ENCODE results near the gene HIP1.
A peak's percentile ranks its signal among the peaks of the same experiment; 100 is the strongest.

HIP1 gene

GRCh38 chr7:75758491-75758890 lies 19.8 kb upstream of the HIP1 start:
- no peaks in the 10 kb centered on the region for H3K9me3 ChIP-seq (ENCODE audit: low read length)
- no peaks in the 10 kb centered on the region for H3K36me3 ChIP-seq (ENCODE audit: insufficient read depth, low read length)
- H2AFZ ChIP-seq (ENCODE audit: low read depth, low read length) = no peak overlapping the region
- no peaks in the 10 kb centered on the region for H3K27me3 ChIP-seq (ENCODE audit: insufficient read depth, low read length)
- H3K4me3 ChIP-seq (ENCODE audit: low read length) = no peak overlapping the region
- peaks cover 4% of the 10 kb centered on the region for H3K4me1 ChIP-seq (ENCODE audit: insufficient read depth, low read length)

- no peaks in the 10 kb centered on the region for H3K27me3 ChIP-seq (ENCODE audit: insufficient read depth, low read length)
- H2AFZ ChIP-seq (ENCODE audit: low read depth, low read length) = no peak overlapping the region
- H3K4me1 ChIP-seq (ENCODE audit: insufficient read depth, low read length) = peaks cover 4% of the 10 kb centered on the region
- H3K4me3 ChIP-seq (ENCODE audit: low read length) = no peak overlapping the region
- H3K36me3 ChIP-seq (ENCODE audit: insufficient read depth, low read length) = no peaks in the 10 kb centered on the region
- no peaks in the 10 kb centered on the region for H3K9me3 ChIP-seq (ENCODE audit: low read length)
These were observed 19.1 kb upstream of the HIP1 start for GRCh38 chr7:75757860-75758259.

- Histone ChIP-seq H2AFZ (ENCODE audit: low read depth, low read length) (no peak overlapping the region), H3K9me3 (ENCODE audit: low read length) (no peaks in the 10 kb centered on the region), H3K36me3 (ENCODE audit: insufficient read depth, low read length) (no peaks in the 10 kb centered on the region), H3K27me3 (ENCODE audit: insufficient read depth, low read length) (no peaks in the 10 kb centered on the region), H3K4me1 (ENCODE audit: insufficient read depth, low read length) (peaks cover 2% of the 10 kb centered on the region), H3K4me3 (ENCODE audit: low read length) (no peak overlapping the region)
These were observed 18.4 kb upstream of the HIP1 start for GRCh38 chr7:75756991-75757676.

DNA sequence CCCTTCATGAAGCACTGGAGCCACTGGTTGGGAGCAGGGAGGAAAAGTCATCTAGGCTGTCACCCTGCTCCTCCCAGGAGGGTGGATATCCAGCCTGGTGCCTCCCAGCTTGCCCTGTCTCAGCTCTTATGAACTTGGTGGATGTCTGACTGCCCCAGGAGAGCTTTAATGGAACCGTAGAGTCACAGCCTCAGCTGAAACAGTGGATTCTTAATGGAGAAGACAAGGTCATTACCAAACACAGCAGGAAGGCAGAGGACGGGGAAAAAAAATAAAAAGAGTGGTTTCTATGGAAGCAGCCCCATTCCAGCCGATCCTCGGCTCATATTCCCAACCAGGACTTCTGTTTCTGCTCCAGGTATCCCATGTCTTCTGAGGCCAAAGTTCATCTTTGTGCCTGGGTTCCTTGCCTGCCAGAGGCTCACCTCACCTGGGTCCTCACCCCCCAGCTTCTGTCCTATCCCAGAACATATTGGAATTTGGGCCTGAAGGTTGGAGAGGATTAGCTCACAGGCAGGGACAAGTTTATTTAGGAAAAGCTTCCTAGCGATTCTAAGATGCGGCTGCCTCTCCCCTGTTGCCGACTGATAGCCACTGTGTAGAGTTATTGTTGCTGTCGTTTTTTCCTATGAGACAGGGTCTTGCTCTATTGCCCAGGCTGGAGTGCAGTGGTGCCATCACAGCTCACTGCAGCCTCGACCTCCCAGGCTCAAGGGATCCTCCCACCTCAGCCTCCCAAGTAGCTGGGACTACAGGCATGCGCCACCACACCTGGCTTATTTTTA lies 17.7 kb upstream of the HIP1 start:
- Histone ChIP-seq H2AFZ (ENCODE audit: low read depth, low read length) (no peak overlapping the region), H3K4me1 (ENCODE audit: insufficient read depth, low read length) (peaks cover 2% of the 10 kb centered on the region), H3K27me3 (ENCODE audit: insufficient read depth, low read length) (no peaks in the 10 kb centered on the region), H3K4me3 (ENCODE audit: low read length) (no peak overlapping the region), H3K36me3 (ENCODE audit: insufficient read depth, low read length) (no peaks in the 10 kb centered on the region), H3K9me3 (ENCODE audit: low read length) (no peaks in the 10 kb centered on the region)

DNA sequence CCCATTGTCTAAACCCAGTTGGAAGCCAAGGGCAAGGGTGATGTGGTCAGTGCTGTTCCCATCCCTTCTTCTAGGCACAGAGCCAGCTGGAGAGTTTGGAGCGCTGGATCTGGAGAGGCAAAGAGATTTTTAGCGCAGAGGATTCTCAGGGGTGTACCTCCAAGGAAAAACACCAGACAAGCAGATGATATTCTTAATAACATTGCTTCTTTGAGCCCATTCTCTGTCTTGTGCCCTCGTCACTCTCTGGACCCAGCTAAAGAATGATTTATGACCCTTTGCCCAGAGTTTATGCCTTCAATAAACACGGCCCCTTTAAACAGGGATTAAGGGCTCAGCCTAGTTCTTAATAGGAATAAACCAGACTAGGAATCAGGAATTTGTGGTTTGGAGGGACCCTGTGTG lies 4.7 kb upstream of the HIP1 start:
- no peak overlapping the region for H2AFZ ChIP-seq (ENCODE audit: low read depth, low read length)
- H3K4me3 ChIP-seq (ENCODE audit: low read length) = no peak overlapping the region
- H3K9me3 ChIP-seq (ENCODE audit: low read length) = no peaks in the 10 kb centered on the region
- H3K4me1 ChIP-seq (ENCODE audit: insufficient read depth, low read length) = peaks cover 8% of the 10 kb centered on the region
- H3K27me3 ChIP-seq (ENCODE audit: insufficient read depth, low read length) = no peaks in the 10 kb centered on the region
- H3K36me3 ChIP-seq (ENCODE audit: insufficient read depth, low read length) = no peaks in the 10 kb centered on the region

GRCh38 chr7:75740846-75741497 lies 2.2 kb upstream of the HIP1 start:
- H3K4me3 ChIP-seq (ENCODE audit: low read length) = no peak overlapping the region
- peaks cover 18% of the 10 kb centered on the region for H3K4me1 ChIP-seq (ENCODE audit: insufficient read depth, low read length)
- no peaks in the 10 kb centered on the region for H3K9me3 ChIP-seq (ENCODE audit: low read length)
- no peaks in the 10 kb centered on the region for H3K27me3 ChIP-seq (ENCODE audit: insufficient read depth, low read length)
- no peak overlapping the region for H2AFZ ChIP-seq (ENCODE audit: low read depth, low read length)
- H3K36me3 ChIP-seq (ENCODE audit: insufficient read depth, low read length) = no peaks in the 10 kb centered on the region

DNA sequence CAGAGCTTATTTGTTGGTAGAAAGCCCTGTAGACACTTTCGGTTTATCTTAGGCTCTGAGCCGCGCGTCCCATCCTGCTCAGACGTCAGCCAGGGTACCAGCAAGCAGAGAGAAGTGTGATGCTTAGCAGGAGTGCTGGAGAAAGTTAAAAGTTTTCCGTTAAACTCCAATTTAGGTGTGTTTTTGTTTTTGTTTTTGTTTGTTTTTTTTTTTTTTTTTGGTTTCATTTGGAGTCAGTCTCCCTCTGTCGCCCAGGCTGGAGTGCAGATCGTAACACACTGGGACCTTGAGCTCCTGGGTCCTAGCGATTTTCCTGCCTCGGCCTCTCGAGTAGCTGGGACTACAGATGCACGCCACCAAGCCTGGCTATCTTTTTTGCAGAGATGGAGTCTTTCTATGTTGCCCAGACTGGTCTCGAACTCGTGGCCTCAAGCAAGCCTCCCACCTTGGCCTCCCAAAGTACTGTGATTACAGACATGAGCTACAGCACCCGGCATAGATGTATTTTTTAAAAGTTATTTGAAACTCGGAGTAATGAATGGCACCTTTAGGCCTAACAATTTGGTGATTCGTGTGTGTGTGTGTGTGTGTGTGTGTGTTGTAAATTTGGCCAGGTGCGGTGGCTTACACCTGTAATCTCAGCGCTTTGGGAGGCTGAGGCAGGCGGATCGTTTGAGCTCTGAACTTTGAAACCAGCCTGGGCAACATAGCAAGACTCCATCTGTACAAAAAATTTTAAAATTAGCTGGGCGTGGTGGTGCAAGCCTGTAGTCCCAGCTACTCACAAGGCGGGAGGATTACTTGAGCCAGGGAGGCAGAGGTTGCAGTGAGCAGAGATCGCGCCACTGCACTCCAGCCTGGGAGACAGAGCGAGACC lies 1.3 kb upstream of the HIP1 start:
- Histone ChIP-seq H3K27me3 (ENCODE audit: insufficient read depth, low read length) (no peaks in the 10 kb centered on the region), H3K4me1 (ENCODE audit: insufficient read depth, low read length) (peaks cover 18% of the 10 kb centered on the region), H3K9me3 (ENCODE audit: low read length) (no peaks in the 10 kb centered on the region), H3K36me3 (ENCODE audit: insufficient read depth, low read length) (no peaks in the 10 kb centered on the region), H3K4me3 (ENCODE audit: low read length) (peak overlapping the region; percentile 61), H2AFZ (ENCODE audit: low read depth, low read length) (peak overlapping the region; percentile 100)

- peak overlapping the region; percentile 100 for H2AFZ ChIP-seq (ENCODE audit: low read depth, low read length)
- no peaks in the 10 kb centered on the region for H3K9me3 ChIP-seq (ENCODE audit: low read length)
- H3K27me3 ChIP-seq (ENCODE audit: insufficient read depth, low read length) = no peaks in the 10 kb centered on the region
- H3K4me3 ChIP-seq (ENCODE audit: low read length) = peak overlapping the region; percentile 93
- peaks cover 21% of the 10 kb centered on the region for H3K4me1 ChIP-seq (ENCODE audit: insufficient read depth, low read length)
- H3K36me3 ChIP-seq (ENCODE audit: insufficient read depth, low read length) = no peaks in the 10 kb centered on the region
These were observed 444 bp upstream of the HIP1 start for GRCh38 chr7:75738975-75739795.

DNA sequence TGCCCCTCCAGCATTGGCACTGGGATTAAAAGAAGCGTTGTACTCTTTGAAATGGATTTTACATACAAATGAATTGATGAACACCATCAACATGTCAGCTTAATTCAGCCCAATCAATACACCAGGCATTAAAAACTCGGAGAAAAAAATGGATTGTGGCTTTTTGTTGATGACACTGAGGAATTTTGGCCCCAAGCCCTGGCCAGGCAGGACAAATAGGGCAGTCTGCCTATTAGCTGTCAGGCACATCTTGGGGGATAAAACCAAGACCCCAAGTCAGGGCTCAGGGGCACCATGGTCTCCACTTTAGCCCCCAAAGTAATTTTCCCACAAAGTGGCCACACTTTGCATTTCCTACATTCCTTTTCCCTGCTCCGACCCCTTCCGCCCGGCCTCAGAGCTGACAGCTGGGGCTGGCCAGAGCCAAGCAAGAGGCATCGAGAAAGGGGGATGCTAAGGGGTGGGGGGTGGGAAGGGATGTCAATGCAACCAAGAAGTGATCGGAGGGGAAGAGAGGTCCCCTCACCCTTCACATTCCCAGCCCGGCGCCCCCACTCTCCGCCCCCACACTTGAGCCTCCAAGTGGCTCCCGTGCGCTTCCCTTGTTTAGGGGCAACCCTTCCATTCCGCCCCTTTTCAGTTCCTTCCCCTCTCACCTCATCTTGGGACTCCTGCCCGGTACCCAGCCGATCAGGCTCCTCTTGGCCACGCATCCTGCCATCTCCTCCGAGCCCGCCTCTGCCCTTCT lies 711 bp downstream of the HIP1 start:
- Histone ChIP-seq H3K4me3 (ENCODE audit: low read length) (peak overlapping the region; percentile 93), H3K4me1 (ENCODE audit: insufficient read depth, low read length) (peaks cover 21% of the 10 kb centered on the region), H3K27me3 (ENCODE audit: insufficient read depth, low read length) (no peaks in the 10 kb centered on the region), H2AFZ (ENCODE audit: low read depth, low read length) (peak overlapping the region; percentile 98), H3K36me3 (ENCODE audit: insufficient read depth, low read length) (no peaks in the 10 kb centered on the region), H3K9me3 (ENCODE audit: low read length) (no peaks in the 10 kb centered on the region)

DNA sequence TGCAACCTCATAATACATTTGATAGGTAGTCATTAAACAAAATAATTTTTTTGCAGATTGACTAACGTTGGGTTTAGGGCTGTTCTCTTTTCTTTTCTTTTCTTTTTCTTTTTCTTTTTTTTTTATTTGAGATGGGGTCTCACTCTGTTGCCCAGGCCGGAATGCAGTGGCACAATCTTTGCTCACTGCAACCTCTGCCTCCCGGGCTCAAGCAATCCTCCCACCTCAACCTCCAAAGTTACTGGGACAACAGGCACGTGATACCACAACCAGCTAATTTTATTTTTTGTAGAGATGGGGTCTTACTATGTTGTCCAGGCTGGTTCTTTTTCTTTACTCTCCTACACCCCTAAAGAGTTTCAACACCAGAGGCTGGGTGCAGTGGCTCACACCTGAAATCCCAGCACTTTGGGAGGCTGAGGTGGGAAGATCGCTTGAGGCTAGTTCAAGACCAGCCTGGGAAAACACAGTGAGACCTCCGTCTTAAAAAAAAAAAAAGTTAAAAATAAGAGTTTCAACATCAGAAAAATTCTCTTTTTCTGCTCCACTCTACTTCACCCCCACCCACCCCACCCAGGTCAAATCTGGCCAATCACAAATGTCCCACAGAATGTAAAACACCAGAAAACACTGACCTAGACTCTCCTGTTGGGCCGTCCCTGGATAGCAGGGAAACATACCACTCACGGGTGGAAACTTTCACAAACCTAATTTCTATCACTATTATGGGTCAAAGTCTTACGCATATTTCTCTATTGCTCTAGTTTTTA lies 3.0 kb downstream of the HIP1 start:
- Histone ChIP-seq H3K4me3 (ENCODE audit: low read length) (no peak overlapping the region), H3K27me3 (ENCODE audit: insufficient read depth, low read length) (no peaks in the 10 kb centered on the region), H2AFZ (ENCODE audit: low read depth, low read length) (no peak overlapping the region), H3K9me3 (ENCODE audit: low read length) (no peaks in the 10 kb centered on the region), H3K36me3 (ENCODE audit: insufficient read depth, low read length) (no peaks in the 10 kb centered on the region), H3K4me1 (ENCODE audit: insufficient read depth, low read length) (peaks cover 18% of the 10 kb centered on the region)
